DMS79 (cell line): ENCODE results near the gene CHST8.

Experiments
- DNase-seq: peaks from one replicate; lab custom pipeline; 2025; lab: John Stamatoyannopoulos, UW

The CHST8 gene

GRCh38 chr19:33737681-33738371, 116.1 kb downstream of the CHST8 start:
- no peak for DNase-seq

GRCh38 chr19:33740811-33741396, 119.2 kb downstream of the CHST8 start:
- DNase-seq, result no peak

GRCh38 chr19:33745297-33745696, 123.5 kb downstream of the CHST8 start:
- no peak for DNase-seq

- no peak for DNase-seq
These were observed 124.4 kb downstream of the CHST8 start for GRCh38 chr19:33746159-33746558.

- no peak for DNase-seq
These were observed 125.5 kb downstream of the CHST8 start for GRCh38 chr19:33747273-33747672.

- DNase-seq, result no peak
These were observed 126.5 kb downstream of the CHST8 start for GRCh38 chr19:33748231-33748630.

- no peak for DNase-seq
These were observed 127.3 kb downstream of the CHST8 start for GRCh38 chr19:33749016-33749415.

- DNase-seq, result no peak
These were observed 127.9 kb downstream of the CHST8 start for GRCh38 chr19:33749619-33750175.

- no peak for DNase-seq
These were observed 129.1 kb downstream of the CHST8 start for GRCh38 chr19:33750587-33751435.

GRCh38 chr19:33751436-33751770, 129.7 kb downstream of the CHST8 start:
- no peak for DNase-seq

- DNase-seq, result no peak
These were observed 130.5 kb downstream of the CHST8 start for GRCh38 chr19:33752018-33752800.

GRCh38 chr19:33752945-33753344, 131.2 kb downstream of the CHST8 start:
- DNase-seq, result no peak

GRCh38 chr19:33754361-33754760, 132.6 kb downstream of the CHST8 start:
- no peak for DNase-seq

- no peak for DNase-seq
These were observed 133.6 kb downstream of the CHST8 start for GRCh38 chr19:33755099-33756035.

GRCh38 chr19:33756177-33756576, 134.4 kb downstream of the CHST8 start:
- DNase-seq, result no peak

- DNase-seq, result no peak
These were observed 136.8 kb downstream of the CHST8 start for GRCh38 chr19:33758541-33759013.

GRCh38 chr19:33759356-33759755, 137.6 kb downstream of the CHST8 start:
- no peak for DNase-seq

GRCh38 chr19:33763633-33764371, 142.0 kb downstream of the CHST8 start:
- no peak for DNase-seq

- DNase-seq, result no peak
These were observed 144.9 kb downstream of the CHST8 start for GRCh38 chr19:33766623-33767022.

- DNase-seq, result no peak
These were observed 146.2 kb downstream of the CHST8 start for GRCh38 chr19:33767898-33768413.
